Suprapubic skin (tissue), 4 donors: ENCODE measurements around the gene RPL35.
A peak's percentile ranks its signal among the peaks of the same experiment; 100 is the strongest.

ENCODE experiments used
- CTCF ChIP-seq, 2 donors: fragments of 200-600 bp in 1 of 2; fragments of 450-650 bp in 1 of 2; sonication (generic) in 1 of 2; IDR thresholded peaks; one replicate each; pipeline ENCODE4 v1.5.1; 2016 to 2019; ENCODE audit warnings: antibody characterized with exemption in 2 of 2, mild to moderate bottlenecking in 1 of 2, moderate library complexity in 1 of 2
- EP300 ChIP-seq: sonication (generic); formaldehyde crosslinking; IDR thresholded peaks from one replicate; pipeline ENCODE4 v1.6.1; 2017; ENCODE audit warnings: antibody characterized with exemption
- POLR2A ChIP-seq, 2 donors: fragments of 450-650 bp; IDR thresholded peaks; one replicate each; pipeline ENCODE4 v1.6.1; 2017; ENCODE audit warnings: antibody characterized with exemption in 2 of 2, mild to moderate bottlenecking in 2 of 2, moderate library complexity in 2 of 2
- POLR2AphosphoS5 ChIP-seq, 3 donors: sonication (generic); formaldehyde crosslinking; IDR thresholded peaks; one replicate each; pipeline ENCODE4 v1.6.1; 2017; ENCODE audit warnings: antibody characterized with exemption in 3 of 3

- TF ChIP-seq CTCF (IDR thresholded peaks at IDR 0.05) (peak in 1 of 2 donors; percentile 20), POLR2A (IDR thresholded peaks at IDR 0.05) (no peak), POLR2AphosphoS5 (IDR thresholded peaks at IDR 0.05) (no peak), EP300 (no peak)
Observed at GRCh38 chr9:124840300-124840833, 21.4 kb downstream of the RPL35 start.
